Endothelial cell of umbilical vein (primary cell): ENCODE measurements around the gene NFATC2. TPM values are rescaled to one million over a fixed set of nuclear protein-coding genes. Genes with fewer than 3 reads are reported as not detected.

Source experiments
- BruUV-seq: library from RNA; stranded (reverse); fragments of 400-500 nt; replicated peaks from 2 replicates; lab custom pipeline; 2021; lab: Mats Ljungman, UMichigan
- CTCF ChIA-PET: fragments of 300-600, 350-600 bp; sonication (Branson Sonifier 250); formaldehyde crosslinking; loops from one replicate; lab custom pipeline; 2021; ENCODE audit warnings: antibody characterized with exemption, inconsistent platforms; lab: Charles Lee
- POLR2A ChIA-PET: fragments of 300-600, 350-600 bp; sonication (Branson Sonifier 250); formaldehyde crosslinking; loops from one replicate; lab custom pipeline; 2021; ENCODE audit warnings: antibody characterized with exemption, inconsistent platforms; lab: Charles Lee
- DNase-seq: peaks from one replicate; pipeline ENCODE4 v3.0.0-alpha.2; 2011; ENCODE audit warnings: low read depth, low spot score
- FAIRE-seq: peaks from 2 replicates; lab custom pipeline; 2011; peaks lifted over from hg19 to GRCh38; lab: Jason Lieb, UNC
- H2AFZ ChIP-seq: 2 replicates; pipeline ENCODE4 v1.6.0; 2012; ENCODE audit warnings: low read depth, low read length, control low read depth, inconsistent platforms
- H3K27ac ChIP-seq: 2 replicates; pipeline ENCODE4 v1.5.1; 2011; ENCODE audit warnings: low read depth, mild to moderate bottlenecking, control low read depth, low read length, moderate library complexity; ENCODE audit not compliant: insufficient read depth
- H3K27me3 ChIP-seq, 2 experiments: 2 replicates each; pipeline versions ENCODE4 v1.6.0 to v1.6.1; 2011; ENCODE audit warnings: low read length in 2 of 2, mixed read lengths in 1 of 2; ENCODE audit not compliant: control insufficient read depth in 2 of 2, insufficient read depth in 2 of 2
- H3K36me3 ChIP-seq, 2 experiments: 2 replicates in 1 of 2; 3 replicates in 1 of 2; pipeline ENCODE4 v1.5.1; 2011; ENCODE audit warnings: low read length in 2 of 2, mild to moderate bottlenecking in 1 of 2, moderate library complexity in 1 of 2; ENCODE audit not compliant: control insufficient read depth in 2 of 2, insufficient read depth in 2 of 2; ENCODE audit errors: extremely low read depth in 1 of 2
- H3K4me1 ChIP-seq: 3 replicates; pipeline ENCODE4 v1.5.1; 2011; ENCODE audit warnings: mild to moderate bottlenecking, low read length; ENCODE audit not compliant: control insufficient read depth, insufficient read depth; ENCODE audit errors: extremely low read depth
- H3K4me2 ChIP-seq: 2 replicates; pipeline ENCODE4 v1.6.1; 2011; ENCODE audit warnings: low read length, control low read depth, mixed read lengths; ENCODE audit not compliant: insufficient read depth
- H3K4me3 ChIP-seq, 3 experiments: fragments of 200-600 bp in 1 of 3; sonication (generic), shearing (Covaris generic) in 1 of 3; replicated peaks in 1 of 3; 2 replicates each; pipeline ENCODE4 v1.5.1; 2011 to 2016; ENCODE audit warnings: control low read depth in 3 of 3, low read length in 3 of 3, mild to moderate bottlenecking in 2 of 3, inconsistent platforms in 1 of 3, low read depth in 1 of 3, moderate library complexity in 1 of 3; ENCODE audit not compliant: insufficient read depth in 1 of 3
- H3K79me2 ChIP-seq: 2 replicates; pipeline ENCODE4 v1.6.0; 2012; ENCODE audit warnings: low read length, inconsistent platforms; ENCODE audit not compliant: control insufficient read depth, insufficient read depth
- H3K9ac ChIP-seq: replicated peaks from 2 replicates; pipeline ENCODE3; 2011; ENCODE audit warnings: low read length, control low read depth; ENCODE audit not compliant: insufficient read depth; ENCODE audit errors: extremely low read depth
- H3K9me1 ChIP-seq: replicated peaks from 3 replicates; pipeline ENCODE4 v1.6.0; 2011; ENCODE audit warnings: mild to moderate bottlenecking, low read length; ENCODE audit not compliant: control insufficient read depth, insufficient read depth; ENCODE audit errors: extremely low read depth
- H3K9me3 ChIP-seq: replicated peaks from 2 replicates; pipeline ENCODE4 v1.5.1; 2012; ENCODE audit warnings: low read length, inconsistent platforms; ENCODE audit not compliant: control insufficient read depth, insufficient read depth
- H4K20me1 ChIP-seq: replicated peaks from 2 replicates; pipeline ENCODE3; 2011; ENCODE audit warnings: mild to moderate bottlenecking, low read length; ENCODE audit not compliant: control insufficient read depth, insufficient read depth; ENCODE audit errors: extremely low read depth
- EZH2 ChIP-seq: IDR thresholded peaks from 2 replicates; pipeline ENCODE4 v1.6.1; 2012; ENCODE audit warnings: borderline replicate concordance, low read depth, mild to moderate bottlenecking, moderate library complexity, low read length, inconsistent platforms; ENCODE audit not compliant: severe bottlenecking
- FOS ChIP-seq: IDR thresholded peaks from 2 replicates; pipeline ENCODE4 v1.6.1; 2011; ENCODE audit warnings: mild to moderate bottlenecking, low read length, moderate library complexity, borderline replicate concordance; ENCODE audit not compliant: insufficient read depth
- GATA2 ChIP-seq: IDR thresholded peaks from 2 replicates; pipeline ENCODE4 v1.7.0; 2011; ENCODE audit warnings: low read depth, mild to moderate bottlenecking, moderate library complexity, mixed read lengths, low read length; ENCODE audit not compliant: insufficient read length, insufficient read depth
- JUN ChIP-seq: IDR thresholded peaks from 2 replicates; pipeline ENCODE4 v1.6.1; 2011; ENCODE audit warnings: borderline replicate concordance, low read depth; ENCODE audit not compliant: insufficient read length, insufficient read depth
- POLR2A ChIP-seq: IDR thresholded peaks from 2 replicates; pipeline ENCODE4 v1.6.1; 2012; ENCODE audit warnings: low read depth, mild to moderate bottlenecking, control low read depth, low read length
- dilution Hi-C: fragments of 300-500 bp; cut with MboI; formaldehyde crosslinking; loops from one replicate; pipeline ENCODE4 v1.15.0; 2019; ENCODE audit warnings: low sequenced_read_pairs; ENCODE audit not compliant: extremely low pct_ligation_motif_present
- intact Hi-C: fragments of 100-400 bp; cut with micrococcal nuclease; formaldehyde crosslinking; loops from one replicate; pipeline ENCODE4 v1.10.0; 2022
- polyA plus RNA-seq, 4 experiments: library from polyadenylated mRNA; depleted of rRNA in 3 of 4; stranded (reverse) in 3 of 4; unstranded in 1 of 4; fragments of >200 nt; gene quantifications; 2 replicates each; pipeline versions ENCODE4 v1.2.1 to v1.2.3, GENCODE V29; 2011 to 2012; ENCODE audit warnings: missing spikeins in 1 of 4
- total RNA-seq: library from RNA; stranded (reverse); gene quantifications from 2 replicates; pipeline ENCODE4 v1.2.3, GENCODE V29; 2021
- TF ChIP-seq, protein P1 (sequence below), 2 donors: IDR thresholded peaks; 1 replicate in 1 of 2; 2 replicates in 1 of 2; pipeline ENCODE4 v1.5.1; 2011; ENCODE audit warnings: low read length in 2 of 2, mild to moderate bottlenecking in 2 of 2, moderate library complexity in 2 of 2, control low read depth in 1 of 2, inconsistent platforms in 1 of 2, low read depth in 1 of 2; ENCODE audit not compliant: insufficient read depth in 1 of 2; ENCODE audit errors: extremely low read depth in 1 of 2
- TF ChIP-seq, protein P2 (sequence below): IDR thresholded peaks from 2 replicates; pipeline ENCODE4 v1.6.1; 2011; ENCODE audit not compliant: insufficient read depth, insufficient read length

NFATC2 gene
- total and polyA plus RNA-seq, 2 donors (not counting 3 experiments of a cell fraction or from before 2014, with no cell fraction given), result 3.1 to 13.0 TPM

DNA sequence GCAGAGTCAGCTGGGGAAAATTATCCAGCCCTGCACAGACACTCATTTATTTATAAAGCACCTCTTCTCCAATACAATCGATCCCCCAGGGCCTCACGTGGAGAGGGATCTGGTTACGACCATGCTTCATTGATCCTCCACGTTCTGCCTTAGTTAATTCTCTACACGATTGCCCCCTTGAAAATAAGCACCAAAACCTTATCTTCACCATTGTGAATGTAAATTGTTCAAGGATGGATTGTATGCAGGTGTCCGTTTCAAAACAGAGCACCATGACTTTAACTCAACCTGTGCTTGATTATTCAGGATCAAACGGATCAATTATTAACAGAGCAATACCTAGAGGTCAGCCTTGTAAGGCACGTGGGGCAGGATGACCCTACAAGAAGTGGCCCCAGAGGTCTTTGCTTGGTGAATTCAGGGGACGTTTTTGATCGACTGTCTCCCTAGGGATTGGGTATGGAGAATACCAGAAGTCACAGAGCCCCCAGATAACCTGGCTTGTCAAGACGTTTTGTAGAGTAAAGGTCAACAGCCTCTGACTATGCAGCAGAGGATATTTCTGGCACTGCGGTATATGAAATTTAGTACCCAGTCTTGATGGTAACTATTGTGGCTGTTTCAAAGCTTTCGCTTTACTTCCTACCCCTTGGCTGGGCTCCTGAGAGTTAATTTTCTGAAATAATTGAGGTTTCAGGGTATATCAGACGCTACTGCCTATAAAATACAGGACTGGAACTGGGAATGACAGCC is 112.1 kb downstream of the NFATC2 start:
- H2AFZ ChIP-seq, result no peak overlapping the region
- TF ChIP-seq, protein P1, sequence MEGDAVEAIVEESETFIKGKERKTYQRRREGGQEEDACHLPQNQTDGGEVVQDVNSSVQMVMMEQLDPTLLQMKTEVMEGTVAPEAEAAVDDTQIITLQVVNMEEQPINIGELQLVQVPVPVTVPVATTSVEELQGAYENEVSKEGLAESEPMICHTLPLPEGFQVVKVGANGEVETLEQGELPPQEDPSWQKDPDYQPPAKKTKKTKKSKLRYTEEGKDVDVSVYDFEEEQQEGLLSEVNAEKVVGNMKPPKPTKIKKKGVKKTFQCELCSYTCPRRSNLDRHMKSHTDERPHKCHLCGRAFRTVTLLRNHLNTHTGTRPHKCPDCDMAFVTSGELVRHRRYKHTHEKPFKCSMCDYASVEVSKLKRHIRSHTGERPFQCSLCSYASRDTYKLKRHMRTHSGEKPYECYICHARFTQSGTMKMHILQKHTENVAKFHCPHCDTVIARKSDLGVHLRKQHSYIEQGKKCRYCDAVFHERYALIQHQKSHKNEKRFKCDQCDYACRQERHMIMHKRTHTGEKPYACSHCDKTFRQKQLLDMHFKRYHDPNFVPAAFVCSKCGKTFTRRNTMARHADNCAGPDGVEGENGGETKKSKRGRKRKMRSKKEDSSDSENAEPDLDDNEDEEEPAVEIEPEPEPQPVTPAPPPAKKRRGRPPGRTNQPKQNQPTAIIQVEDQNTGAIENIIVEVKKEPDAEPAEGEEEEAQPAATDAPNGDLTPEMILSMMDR (IDR thresholded peaks at IDR 0.05; ENCODE audit: extremely low read depth in 1 of 2, insufficient read depth in 1 of 2, low read depth in 1 of 2, low read length in 2 of 2), result no peak
- no peak for TF ChIP-seq JUN
- TF ChIP-seq POLR2A, result no peak
- TF ChIP-seq FOS, result no peak
- no peak for TF ChIP-seq GATA2
- no peak for TF ChIP-seq EZH2
- TF ChIP-seq, protein P2, sequence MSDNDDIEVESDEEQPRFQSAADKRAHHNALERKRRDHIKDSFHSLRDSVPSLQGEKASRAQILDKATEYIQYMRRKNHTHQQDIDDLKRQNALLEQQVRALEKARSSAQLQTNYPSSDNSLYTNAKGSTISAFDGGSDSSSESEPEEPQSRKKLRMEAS, result no peak
- no TSS peak for BruUV-seq
- dilution Hi-C loops (no loop called here), intact Hi-C loops (no loop called here)
- no peaks in the 10 kb centered on the region for H4K20me1 ChIP-seq
- no peak overlapping the region for H3K4me3 ChIP-seq
- ChIA-PET CTCF (interaction anchor here (0.9 to 2.0 kb wide), 3 partner anchors 44 to 164 kb away, joined by 3 to 12 read pairs (median 3); no protein-coding TSS in a partner anchor), POLR2A (no interaction called here)
- H3K27me3 ChIP-seq, result no peaks in the 10 kb centered on the region
- no peaks in the 10 kb centered on the region for H3K9me3 ChIP-seq
- no peaks in the 10 kb centered on the region for H3K9me1 ChIP-seq
- H3K4me1 ChIP-seq, result peaks cover 14% of the 10 kb centered on the region
- FAIRE-seq, result no peak
- H3K4me2 ChIP-seq, result no peak overlapping the region
- no peak overlapping the region for H3K27ac ChIP-seq
- H3K36me3 ChIP-seq, result peaks cover 0 to 10% of the 10 kb centered on the region in 2 experiments
- no peak overlapping the region for H3K9ac ChIP-seq
- H3K79me2 ChIP-seq, result no peaks in the 10 kb centered on the region
- DNase-seq, result no peak
